SU-DHL-6 (cell line): ENCODE measurements around the gene BEX1.
"Not testable (repeated sequence)": the region's sequence is repeated elsewhere in the genome, so short reads cannot be mapped to it uniquely, and the experiment has no call there.

Source experiments
- EZH2phosphoT487 ChIP-seq: fragments of 200-600 bp; sonication (generic), shearing (Covaris generic); conservative IDR thresholded peaks from 2 replicates; pipeline ENCODE4 v1.6.1; 2018; ENCODE audit warnings: mild to moderate bottlenecking, antibody characterized with exemption, low read length, moderate library complexity, mixed read lengths
- TF ChIP-seq, protein P1 (sequence below): fragments of 200-600 bp; sonication (generic); IDR thresholded peaks from one replicate; pipeline ENCODE4 v1.5.1; 2017; ENCODE audit warnings: antibody characterized with exemption, mild to moderate bottlenecking, low read length, moderate library complexity; ENCODE audit not compliant: insufficient read depth, poor library complexity, severe bottlenecking

DNA sequence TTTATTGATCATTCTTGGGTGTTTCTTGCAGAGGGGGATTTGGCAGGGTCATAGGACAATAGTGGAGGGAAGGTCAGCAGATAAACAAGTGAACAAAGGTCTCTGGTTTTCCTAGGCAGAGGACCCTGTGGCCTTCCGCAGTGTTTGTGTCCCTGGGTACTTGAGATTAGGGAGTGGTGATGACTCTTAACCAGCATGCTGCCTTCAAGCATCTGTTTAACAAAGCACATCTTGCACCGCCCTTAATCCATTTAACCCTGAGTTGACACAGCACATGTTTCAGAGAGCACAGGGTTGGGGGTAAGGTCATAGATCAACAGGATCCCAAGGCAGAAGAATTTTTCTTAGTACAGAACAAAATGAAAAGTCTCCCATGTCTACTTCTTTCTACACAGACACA lies 39.9 kb upstream of the BEX1 start:
- TF ChIP-seq, protein P1, sequence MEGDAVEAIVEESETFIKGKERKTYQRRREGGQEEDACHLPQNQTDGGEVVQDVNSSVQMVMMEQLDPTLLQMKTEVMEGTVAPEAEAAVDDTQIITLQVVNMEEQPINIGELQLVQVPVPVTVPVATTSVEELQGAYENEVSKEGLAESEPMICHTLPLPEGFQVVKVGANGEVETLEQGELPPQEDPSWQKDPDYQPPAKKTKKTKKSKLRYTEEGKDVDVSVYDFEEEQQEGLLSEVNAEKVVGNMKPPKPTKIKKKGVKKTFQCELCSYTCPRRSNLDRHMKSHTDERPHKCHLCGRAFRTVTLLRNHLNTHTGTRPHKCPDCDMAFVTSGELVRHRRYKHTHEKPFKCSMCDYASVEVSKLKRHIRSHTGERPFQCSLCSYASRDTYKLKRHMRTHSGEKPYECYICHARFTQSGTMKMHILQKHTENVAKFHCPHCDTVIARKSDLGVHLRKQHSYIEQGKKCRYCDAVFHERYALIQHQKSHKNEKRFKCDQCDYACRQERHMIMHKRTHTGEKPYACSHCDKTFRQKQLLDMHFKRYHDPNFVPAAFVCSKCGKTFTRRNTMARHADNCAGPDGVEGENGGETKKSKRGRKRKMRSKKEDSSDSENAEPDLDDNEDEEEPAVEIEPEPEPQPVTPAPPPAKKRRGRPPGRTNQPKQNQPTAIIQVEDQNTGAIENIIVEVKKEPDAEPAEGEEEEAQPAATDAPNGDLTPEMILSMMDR, result not testable (repeated sequence)
- not testable (repeated sequence) for TF ChIP-seq EZH2phosphoT487
